A673 (cell line): ENCODE measurements around the gene CDK4.

Source experiments
- EZH2 ChIP-seq: fragments of 200-600 bp; sonication (generic); IDR thresholded peaks from 2 replicates; pipeline ENCODE4 v1.6.1; 2017; ENCODE audit warnings: borderline replicate concordance, low read depth, mild to moderate bottlenecking, mixed read lengths, antibody characterized with exemption, low read length; ENCODE audit not compliant: poor library complexity, severe bottlenecking
- TF ChIP-seq, protein P1 (sequence below): fragments of 300-800, 200-600 bp; sonication (generic); conservative IDR thresholded peaks from 2 replicates; pipeline ENCODE4 v1.5.1; 2017; ENCODE audit warnings: low read depth, mild to moderate bottlenecking, antibody characterized with exemption, low read length, moderate library complexity, mixed read lengths

DNA sequence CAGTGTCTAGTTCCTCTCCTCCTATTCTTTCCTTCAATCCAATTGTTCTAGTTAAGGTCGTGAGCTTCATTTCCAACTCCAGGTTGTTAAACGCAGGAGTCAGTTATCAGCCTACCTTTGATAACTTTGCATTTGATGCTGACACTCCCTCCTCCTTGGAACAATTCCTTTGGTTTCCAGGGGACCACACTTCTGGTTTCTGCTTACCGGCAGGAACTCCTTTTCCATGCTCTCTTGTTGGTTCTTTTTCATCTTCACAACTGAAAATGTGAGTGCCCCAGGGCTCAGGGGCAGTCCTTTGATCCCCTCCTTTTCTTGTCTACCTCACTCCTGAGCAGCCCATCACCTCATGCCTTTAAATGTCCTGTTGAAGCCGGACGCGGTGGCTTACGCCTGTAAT is 25.3 kb upstream of the CDK4 start:
- TF ChIP-seq, protein P1, sequence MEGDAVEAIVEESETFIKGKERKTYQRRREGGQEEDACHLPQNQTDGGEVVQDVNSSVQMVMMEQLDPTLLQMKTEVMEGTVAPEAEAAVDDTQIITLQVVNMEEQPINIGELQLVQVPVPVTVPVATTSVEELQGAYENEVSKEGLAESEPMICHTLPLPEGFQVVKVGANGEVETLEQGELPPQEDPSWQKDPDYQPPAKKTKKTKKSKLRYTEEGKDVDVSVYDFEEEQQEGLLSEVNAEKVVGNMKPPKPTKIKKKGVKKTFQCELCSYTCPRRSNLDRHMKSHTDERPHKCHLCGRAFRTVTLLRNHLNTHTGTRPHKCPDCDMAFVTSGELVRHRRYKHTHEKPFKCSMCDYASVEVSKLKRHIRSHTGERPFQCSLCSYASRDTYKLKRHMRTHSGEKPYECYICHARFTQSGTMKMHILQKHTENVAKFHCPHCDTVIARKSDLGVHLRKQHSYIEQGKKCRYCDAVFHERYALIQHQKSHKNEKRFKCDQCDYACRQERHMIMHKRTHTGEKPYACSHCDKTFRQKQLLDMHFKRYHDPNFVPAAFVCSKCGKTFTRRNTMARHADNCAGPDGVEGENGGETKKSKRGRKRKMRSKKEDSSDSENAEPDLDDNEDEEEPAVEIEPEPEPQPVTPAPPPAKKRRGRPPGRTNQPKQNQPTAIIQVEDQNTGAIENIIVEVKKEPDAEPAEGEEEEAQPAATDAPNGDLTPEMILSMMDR: no peak
- TF ChIP-seq EZH2: no peak
